Left ventricle myocardium superior (tissue), 1 donor: Measurements from ENCODE around the gene SAMD10. TPM values are rescaled to one million over a fixed set of nuclear protein-coding genes. Genes with fewer than 3 reads are reported as not detected.
"Not testable (repeated sequence)": the region's sequence is repeated elsewhere in the genome, so short reads cannot be mapped to it uniquely, and the experiment has no call there.

Source experiments
- ATAC-seq: fragments of 200-7000 bp; cut with Tn5 transposase; one replicate; pipeline ENCODE4 v1.9.1; 2020; ENCODE audit warnings: mild to moderate bottlenecking, moderate library complexity
- DNase-seq: peaks from one replicate; pipeline ENCODE4 v3.0.0-alpha.2; 2020
- intact Hi-C: fragments of 100-400 bp; cut with micrococcal nuclease; formaldehyde crosslinking; loops from one replicate; pipeline ENCODE4 v1.11.0; 2022
- total RNA-seq: library from RNA; stranded (reverse); fragmentation: NEBNext Ultra II Directional; extraction: Animal tissue kit (Norgen Biotek cat#: 25700); gene quantifications from one replicate; pipeline ENCODE4 v1.2.1, GENCODE V29; 2021
- donor health status: DM: no; HTN: yes; CAD: no; lungs with severe emphysema.

Gene SAMD10
- total RNA-seq, 1 donor from 2014 or later, result 6.4 TPM

- intact Hi-C loops, DNase-seq, ATAC-seq: not testable (repeated sequence)
Measured at GRCh38 chr20:63971960-63972311, 7.5 kb downstream of the SAMD10 start.

- no peak for ATAC-seq
- DNase-seq, result no peak
- intact Hi-C loops, result no loop called here
Measured at GRCh38 chr20:63970714-63971431, 8.6 kb downstream of the SAMD10 start.

GRCh38 chr20:63969838-63970713 lies 9.4 kb downstream of the SAMD10 start, which contains the start of gene ZNF512B:
Gene ZNF512B, minus strand, starts transcription at chr20:63969930. Its CDS starts 1,980 bp downstream, at chr20:63967950.
- ATAC-seq (peak; percentile 51), DNase-seq (peak; percentile 84)
- intact Hi-C loops, result no loop called here

- no peak for ATAC-seq
- DNase-seq, result peak; percentile 46
- intact Hi-C loops, result no loop called here
Measured at GRCh38 chr20:63968928-63969760, 10.3 kb downstream of the SAMD10 start.

- intact Hi-C loops, result no loop called here
- DNase-seq (peak; percentile 30), ATAC-seq (no peak)
Measured at GRCh38 chr20:63968136-63968927, 11.1 kb downstream of the SAMD10 start.

- peak; percentile 24 for DNase-seq
- intact Hi-C loops, result no loop called here
- no peak for ATAC-seq
Measured at GRCh38 chr20:63967330-63968135, 11.9 kb downstream of the SAMD10 start.

GRCh38 chr20:63966944-63967322 lies 12.5 kb downstream of the SAMD10 start:
- DNase-seq (peak; percentile 27), ATAC-seq (no peak)
- intact Hi-C loops, result no loop called here

- DNase-seq, result peak; percentile 23
- ATAC-seq, result no peak
- intact Hi-C loops, result no loop called here
Measured at GRCh38 chr20:63966172-63966943, 13.1 kb downstream of the SAMD10 start.

GRCh38 chr20:63964412-63964811 lies 15.0 kb downstream of the SAMD10 start:
- intact Hi-C loops, result no loop called here
- peak; percentile 33 for DNase-seq
- ATAC-seq, result no peak

GRCh38 chr20:63963784-63964301 lies 15.6 kb downstream of the SAMD10 start:
- intact Hi-C loops, result no loop called here
- ATAC-seq, result no peak
- no peak for DNase-seq

- DNase-seq (peak; percentile 28), ATAC-seq (no peak)
- intact Hi-C loops, result no loop called here
Measured at GRCh38 chr20:63963348-63963741, 16.1 kb downstream of the SAMD10 start.

- DNase-seq (peak; percentile 31), ATAC-seq (no peak)
- intact Hi-C loops, result no loop called here
Measured at GRCh38 chr20:63962426-63963347, 16.8 kb downstream of the SAMD10 start.

GRCh38 chr20:63961664-63962425 lies 17.6 kb downstream of the SAMD10 start:
- intact Hi-C loops, result no loop called here
- DNase-seq (peak; percentile 20), ATAC-seq (no peak)

GRCh38 chr20:63960654-63961621 lies 18.5 kb downstream of the SAMD10 start:
- DNase-seq, intact Hi-C loops: not testable (repeated sequence)

More at GRCh38 chr20:63960654-63961621, 18.5 kb downstream of the SAMD10 start:
- not testable (repeated sequence) for ATAC-seq
